Activated naive CD4-positive, alpha-beta T cell treated with anti-CD3 and anti-CD28 coated beads for 36 hours (primary cell): ENCODE data around the gene MOV10. TPM values are rescaled to one million over a fixed set of nuclear protein-coding genes. Genes with fewer than 3 reads are reported as not detected.

Source experiments
- CTCF ChIA-PET: fragments of 350-600 bp; sonication (Branson Sonifier 250); formaldehyde crosslinking; loops from one replicate; lab custom pipeline; 2021; ENCODE audit warnings: antibody characterized with exemption; lab: Charles Lee
- DNase-seq: peaks from one replicate; pipeline ENCODE4 v3.0.0-alpha.2; 2020
- H3K27ac Mint-ChIP-seq: one replicate; pipeline ENCODE4 v1.8.0; 2021; ENCODE audit warnings: mild to moderate bottlenecking, mixed read lengths
- H3K27me3 Mint-ChIP-seq: one replicate; pipeline ENCODE4 v1.8.0; 2021; ENCODE audit warnings: low read depth, mixed read lengths
- H3K36me3 Mint-ChIP-seq: one replicate; pipeline ENCODE4 v1.8.0; 2021; ENCODE audit warnings: low read depth, mixed read lengths
- H3K4me1 Mint-ChIP-seq: one replicate; pipeline ENCODE4 v1.8.0; 2021; ENCODE audit warnings: low read depth, mixed read lengths
- H3K4me3 Mint-ChIP-seq: one replicate; pipeline ENCODE4 v1.8.0; 2021; ENCODE audit warnings: mild to moderate bottlenecking, moderate library complexity, mixed read lengths
- H3K9me3 Mint-ChIP-seq: one replicate; pipeline ENCODE4 v1.8.0; 2021; ENCODE audit warnings: mixed read lengths
- intact Hi-C: fragments of 100-400 bp; cut with micrococcal nuclease; formaldehyde crosslinking; loops from one replicate; pipeline ENCODE4 v1.15.1; 2023
- total RNA-seq, 2 experiments: library from RNA; stranded (reverse); gene quantifications; one replicate each; pipeline ENCODE4 v1.2.3, GENCODE V29; 2021

The MOV10 gene, protein sequence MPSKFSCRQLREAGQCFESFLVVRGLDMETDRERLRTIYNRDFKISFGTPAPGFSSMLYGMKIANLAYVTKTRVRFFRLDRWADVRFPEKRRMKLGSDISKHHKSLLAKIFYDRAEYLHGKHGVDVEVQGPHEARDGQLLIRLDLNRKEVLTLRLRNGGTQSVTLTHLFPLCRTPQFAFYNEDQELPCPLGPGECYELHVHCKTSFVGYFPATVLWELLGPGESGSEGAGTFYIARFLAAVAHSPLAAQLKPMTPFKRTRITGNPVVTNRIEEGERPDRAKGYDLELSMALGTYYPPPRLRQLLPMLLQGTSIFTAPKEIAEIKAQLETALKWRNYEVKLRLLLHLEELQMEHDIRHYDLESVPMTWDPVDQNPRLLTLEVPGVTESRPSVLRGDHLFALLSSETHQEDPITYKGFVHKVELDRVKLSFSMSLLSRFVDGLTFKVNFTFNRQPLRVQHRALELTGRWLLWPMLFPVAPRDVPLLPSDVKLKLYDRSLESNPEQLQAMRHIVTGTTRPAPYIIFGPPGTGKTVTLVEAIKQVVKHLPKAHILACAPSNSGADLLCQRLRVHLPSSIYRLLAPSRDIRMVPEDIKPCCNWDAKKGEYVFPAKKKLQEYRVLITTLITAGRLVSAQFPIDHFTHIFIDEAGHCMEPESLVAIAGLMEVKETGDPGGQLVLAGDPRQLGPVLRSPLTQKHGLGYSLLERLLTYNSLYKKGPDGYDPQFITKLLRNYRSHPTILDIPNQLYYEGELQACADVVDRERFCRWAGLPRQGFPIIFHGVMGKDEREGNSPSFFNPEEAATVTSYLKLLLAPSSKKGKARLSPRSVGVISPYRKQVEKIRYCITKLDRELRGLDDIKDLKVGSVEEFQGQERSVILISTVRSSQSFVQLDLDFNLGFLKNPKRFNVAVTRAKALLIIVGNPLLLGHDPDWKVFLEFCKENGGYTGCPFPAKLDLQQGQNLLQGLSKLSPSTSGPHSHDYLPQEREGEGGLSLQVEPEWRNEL
- 10 to 100 TPM; 46.0 to 48.8 TPM for total RNA-seq

GRCh38 chr1:112674440-112674985 is at the start of gene MOV10:
TSS of gene MOV10 (plus strand) at chr1:112674659. CDS start at chr1:112674913, 254 bp downstream.
- Mint-ChIP-seq H3K4me1 (peaks cover 38% of the 10 kb centered on the region), H3K36me3 (peaks cover 19% of the 10 kb centered on the region), H3K27me3 (no peaks in the 10 kb centered on the region), H3K27ac (peak within 1 kb of the TSS; percentile 84), H3K9me3 (no peaks in the 10 kb centered on the region), H3K4me3 (peak within 1 kb of the TSS; percentile 92)
- DNase-seq = peak; percentile 60
- intact Hi-C loops = loop anchor here (1.0 to 10.0 kb wide), 4 partner anchors 26 to 170 kb away; partner anchors contain the start of gene WNT2B
- CTCF ChIA-PET = interaction anchor here (0.5 to 2.9 kb wide), 6 partner anchors 34 to 208 kb away, joined by 3 to 11 read pairs (median 6); partner anchors contain the start of gene ST7L

DNA sequence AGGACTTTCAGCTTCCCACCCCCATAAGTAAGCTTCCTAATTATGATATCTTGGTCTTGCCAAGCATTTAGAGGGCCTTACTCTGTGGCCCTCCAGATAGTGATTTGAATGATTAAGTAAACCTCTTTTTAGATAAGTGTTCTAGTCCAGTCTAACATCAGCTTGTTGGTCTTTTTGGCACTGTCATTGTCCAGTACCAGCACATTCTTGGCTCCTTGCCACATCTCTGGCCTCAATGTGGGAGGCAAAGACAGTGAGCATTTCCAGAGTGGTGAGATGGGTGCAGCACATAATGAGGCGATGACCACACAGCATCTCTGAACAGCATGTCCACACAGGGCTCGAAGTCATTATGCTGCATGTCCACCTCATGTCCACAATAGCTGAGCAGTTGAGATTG is 48.8 kb upstream of the MOV10 start:
- Mint-ChIP-seq H3K4me3 (no peak overlapping the region), H3K27ac (peak overlapping the region; percentile 63), H3K9me3 (no peaks in the 10 kb centered on the region), H3K4me1 (peaks cover 81% of the 10 kb centered on the region), H3K36me3 (peaks cover 54% of the 10 kb centered on the region), H3K27me3 (no peaks in the 10 kb centered on the region)
- CTCF ChIA-PET = interaction anchor here (0.7 kb wide), 1 partner anchor 22 kb away, joined by 3 read pairs; no protein-coding TSS in a partner anchor
- intact Hi-C loops = loop anchor here (10.0 kb wide), 1 partner anchor 1309 kb away; no protein-coding TSS in a partner anchor
- no peak for DNase-seq

- no peak for DNase-seq
- peak overlapping the region; percentile 63 for H3K27ac Mint-ChIP-seq
- H3K9me3 Mint-ChIP-seq = no peaks in the 10 kb centered on the region
- no peak overlapping the region for H3K4me3 Mint-ChIP-seq
- H3K27me3 Mint-ChIP-seq = no peaks in the 10 kb centered on the region
- H3K4me1 Mint-ChIP-seq = peaks cover 83% of the 10 kb centered on the region
- CTCF ChIA-PET = interaction anchor here (0.6 kb wide), 1 partner anchor 442 kb away, joined by 5 read pairs; no protein-coding TSS in a partner anchor
- H3K36me3 Mint-ChIP-seq = peaks cover 56% of the 10 kb centered on the region
- intact Hi-C loops = loop anchor here (10.0 kb wide), 1 partner anchor 1309 kb away; no protein-coding TSS in a partner anchor
Measured at GRCh38 chr1:112626193-112626592, 48.3 kb upstream of the MOV10 start.

GRCh38 chr1:112626887-112627286 is 47.6 kb upstream of the MOV10 start:
- CTCF ChIA-PET = interaction anchor here (0.6 kb wide), 1 partner anchor 442 kb away, joined by 5 read pairs; no protein-coding TSS in a partner anchor
- intact Hi-C loops = loop anchor here (10.0 kb wide), 1 partner anchor 1308 kb away; no protein-coding TSS in a partner anchor
- Mint-ChIP-seq H3K27me3 (no peaks in the 10 kb centered on the region), H3K27ac (no peak overlapping the region), H3K9me3 (no peaks in the 10 kb centered on the region), H3K36me3 (peaks cover 59% of the 10 kb centered on the region), H3K4me3 (no peak overlapping the region), H3K4me1 (peaks cover 83% of the 10 kb centered on the region)
- no peak for DNase-seq

DNA sequence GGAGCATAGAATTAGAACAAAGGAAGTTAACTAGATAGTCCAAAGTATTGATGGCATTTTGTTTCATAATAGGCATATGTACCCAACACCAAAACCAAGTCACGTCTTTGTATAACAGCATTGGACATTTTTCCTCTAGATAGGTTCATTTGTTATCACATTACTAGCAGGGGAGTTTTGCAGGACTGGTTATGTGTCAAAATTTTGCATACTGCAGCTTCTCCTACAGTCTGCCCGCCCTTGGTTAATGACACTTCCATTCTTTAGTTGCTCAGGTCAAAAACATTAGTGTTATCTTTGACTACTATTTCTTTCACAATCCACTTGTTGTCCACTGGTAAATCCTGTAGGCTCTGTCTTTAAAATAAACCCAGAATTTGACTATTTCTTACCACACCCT is 45.9 kb upstream of the MOV10 start:
- intact Hi-C loops = loop anchor here (10.0 kb wide), 1 partner anchor 1306 kb away; no protein-coding TSS in a partner anchor

GRCh38 chr1:112629256-112629655 is 45.2 kb upstream of the MOV10 start:
- no peak for DNase-seq
- intact Hi-C loops = loop anchor here (10.0 kb wide), 1 partner anchor 1306 kb away; no protein-coding TSS in a partner anchor
- Mint-ChIP-seq H3K4me3 (no peak overlapping the region), H3K9me3 (no peaks in the 10 kb centered on the region), H3K4me1 (peaks cover 84% of the 10 kb centered on the region), H3K36me3 (peaks cover 59% of the 10 kb centered on the region), H3K27me3 (no peaks in the 10 kb centered on the region), H3K27ac (no peak overlapping the region)
- CTCF ChIA-PET = interaction anchor here (0.8 kb wide), 1 partner anchor 22 kb away, joined by 3 read pairs; no protein-coding TSS in a partner anchor

More for the DNA sequence above, 45.9 kb upstream of the MOV10 start:
- Mint-ChIP-seq H3K4me3 (no peak overlapping the region), H3K27ac (no peak overlapping the region), H3K36me3 (peaks cover 60% of the 10 kb centered on the region), H3K9me3 (no peaks in the 10 kb centered on the region), H3K27me3 (no peaks in the 10 kb centered on the region), H3K4me1 (peaks cover 82% of the 10 kb centered on the region)
- no peak for DNase-seq
- CTCF ChIA-PET = no interaction called here

DNA sequence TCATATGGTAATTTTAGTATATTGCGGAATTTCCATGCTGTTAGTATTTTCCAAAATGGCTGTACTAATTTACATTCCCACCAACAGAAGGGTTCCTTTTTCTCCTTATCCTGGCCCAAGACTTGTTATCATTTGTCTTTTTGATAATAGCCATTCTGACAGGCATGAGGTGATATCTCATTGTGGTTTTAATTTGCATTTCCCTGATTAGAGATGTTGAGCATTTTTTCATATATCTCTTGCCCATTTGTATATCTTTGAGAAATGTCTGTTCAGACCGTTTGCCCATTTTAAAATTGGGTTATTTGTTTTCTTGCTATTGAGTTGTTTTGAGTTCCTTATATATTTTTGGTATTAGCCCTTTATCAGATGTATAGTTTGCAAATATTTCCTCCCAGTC is 40.8 kb upstream of the MOV10 start:
- Mint-ChIP-seq H3K4me1 (peaks cover 72% of the 10 kb centered on the region), H3K27ac (no peak overlapping the region), H3K36me3 (peaks cover 35% of the 10 kb centered on the region), H3K27me3 (no peaks in the 10 kb centered on the region), H3K9me3 (no peaks in the 10 kb centered on the region), H3K4me3 (no peak overlapping the region)
- intact Hi-C loops = no loop called here
- CTCF ChIA-PET = no interaction called here
- no peak for DNase-seq

- Mint-ChIP-seq H3K4me1 (peaks cover 69% of the 10 kb centered on the region), H3K36me3 (peaks cover 32% of the 10 kb centered on the region), H3K27ac (no peak overlapping the region), H3K4me3 (no peak overlapping the region), H3K9me3 (no peaks in the 10 kb centered on the region), H3K27me3 (no peaks in the 10 kb centered on the region)
- intact Hi-C loops = no loop called here
- no peak for DNase-seq
- CTCF ChIA-PET = interaction anchor here (1.9 kb wide), 1 partner anchor 39 kb away, joined by 6 read pairs; no protein-coding TSS in a partner anchor
Measured at GRCh38 chr1:112634367-112634766, 40.1 kb upstream of the MOV10 start.

- no peak overlapping the region for H3K27ac Mint-ChIP-seq
- no peaks in the 10 kb centered on the region for H3K9me3 Mint-ChIP-seq
- no peak for DNase-seq
- H3K4me3 Mint-ChIP-seq = no peak overlapping the region
- peaks cover 21% of the 10 kb centered on the region for H3K36me3 Mint-ChIP-seq
- H3K27me3 Mint-ChIP-seq = no peaks in the 10 kb centered on the region
- H3K4me1 Mint-ChIP-seq = peaks cover 57% of the 10 kb centered on the region
- intact Hi-C loops = loop anchor here (1.0 to 2.0 kb wide), 2 partner anchors 14 to 17 kb away; no protein-coding TSS in a partner anchor
- CTCF ChIA-PET = interaction anchor here (0.7 to 1.9 kb wide), 3 partner anchors 14 to 75 kb away, joined by 3 to 6 read pairs (median 4); no protein-coding TSS in a partner anchor
Measured at GRCh38 chr1:112636056-112636455, 38.4 kb upstream of the MOV10 start.

DNA sequence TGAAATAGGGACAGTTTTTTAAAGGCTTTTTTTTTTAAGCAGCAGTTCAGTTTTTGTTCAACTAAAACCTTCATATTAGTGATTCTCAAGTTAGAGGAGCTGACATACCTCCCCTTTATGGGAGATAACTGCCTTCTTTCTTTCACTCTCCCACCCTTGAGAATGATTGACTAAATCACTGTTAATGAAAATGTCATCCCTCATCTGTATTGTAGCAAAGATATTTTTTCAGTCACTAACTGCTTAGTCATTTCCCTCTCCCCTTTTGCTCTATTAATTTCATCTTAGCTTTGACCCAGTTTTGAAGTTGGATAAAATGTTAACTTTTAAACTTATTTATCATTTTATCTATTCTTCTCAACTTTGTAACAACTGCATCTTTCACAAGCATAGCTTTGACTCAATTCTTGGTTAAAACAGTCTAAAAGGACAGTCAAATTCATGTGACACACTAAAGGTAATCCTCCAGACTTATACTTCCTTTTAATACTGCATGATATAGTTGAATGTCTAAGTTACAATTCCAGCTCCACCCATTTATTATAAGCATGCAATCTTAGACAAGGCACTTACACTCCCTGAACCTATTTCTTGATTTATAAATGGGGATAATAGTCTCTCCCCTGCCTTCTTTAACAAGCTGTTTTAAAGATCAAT is 37.7 kb upstream of the MOV10 start:
- Mint-ChIP-seq H3K9me3 (no peaks in the 10 kb centered on the region), H3K27ac (peak overlapping the region; percentile 32), H3K4me1 (peaks cover 53% of the 10 kb centered on the region), H3K36me3 (peaks cover 16% of the 10 kb centered on the region), H3K27me3 (no peaks in the 10 kb centered on the region), H3K4me3 (no peak overlapping the region)
- CTCF ChIA-PET = interaction anchor here (1.1 to 1.9 kb wide), 5 partner anchors 15 to 74 kb away, joined by 3 to 6 read pairs (median 4); no protein-coding TSS in a partner anchor
- intact Hi-C loops = loop anchor here (1.0 to 2.0 kb wide), 2 partner anchors 14 to 16 kb away; no protein-coding TSS in a partner anchor
- no peak for DNase-seq
